HG02885 (cell line): ENCODE data around the gene RPL19.
"Not testable (repeated sequence)": the region's sequence is repeated elsewhere in the genome, so short reads cannot be mapped to it uniquely, and the experiment has no call there.

ENCODE experiments used
- ATAC-seq: cut with Tn5 transposase; IDR thresholded peaks from one replicate; pipeline ENCODE4 v1.9.1; 2021; ENCODE audit warnings: mild to moderate bottlenecking; ENCODE audit not compliant: unreplicated experiment, poor library complexity

Gene RPL19

DNA sequence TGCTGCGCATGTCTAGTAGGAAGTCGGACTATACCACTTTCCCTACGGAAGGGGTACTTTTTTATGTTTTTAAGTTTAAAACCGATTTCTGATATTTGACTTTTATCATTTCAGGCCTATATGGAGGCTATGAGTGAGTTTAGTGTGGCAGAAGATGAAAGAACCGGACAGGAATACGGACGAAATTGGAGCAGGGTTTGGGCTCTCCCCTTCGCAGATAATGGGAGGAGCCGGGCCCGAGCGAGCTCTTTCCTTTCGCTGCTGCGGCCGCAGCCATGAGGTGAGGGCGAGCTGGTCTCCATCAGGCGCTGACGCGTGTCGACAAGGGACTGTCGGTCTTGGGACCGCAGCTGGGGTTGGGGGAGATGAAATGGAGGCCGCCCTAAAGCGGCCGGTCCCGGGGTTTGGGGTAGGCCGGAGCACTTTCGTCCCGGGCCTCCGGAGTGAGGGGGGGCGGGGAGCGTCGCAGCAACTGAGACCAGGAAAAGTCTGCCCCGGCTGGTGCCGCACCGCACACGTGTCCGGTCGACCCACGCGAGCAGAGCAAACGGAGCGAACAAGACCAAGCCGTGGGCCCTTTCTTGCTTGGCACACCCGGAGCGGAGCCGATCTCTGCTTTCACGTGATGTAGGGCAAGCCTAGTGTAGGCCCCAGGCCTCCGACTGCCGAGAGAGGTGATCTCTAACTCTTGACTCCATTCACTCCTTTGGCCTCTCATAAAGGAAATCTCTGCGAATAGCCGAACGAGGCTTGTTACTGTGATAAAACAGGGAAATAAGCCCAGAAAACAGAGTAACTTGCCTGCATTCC, at the start of gene RPL19:
RPL19 (plus strand) TSS at position 214 of the 810 bp plus-strand sequence; CDS start at position 276, 62 bp downstream.
- ATAC-seq = peak; percentile 66

GRCh38 chr17:39150795-39151149, 49.3 kb upstream of the RPL19 start:
- no peak for ATAC-seq

DNA sequence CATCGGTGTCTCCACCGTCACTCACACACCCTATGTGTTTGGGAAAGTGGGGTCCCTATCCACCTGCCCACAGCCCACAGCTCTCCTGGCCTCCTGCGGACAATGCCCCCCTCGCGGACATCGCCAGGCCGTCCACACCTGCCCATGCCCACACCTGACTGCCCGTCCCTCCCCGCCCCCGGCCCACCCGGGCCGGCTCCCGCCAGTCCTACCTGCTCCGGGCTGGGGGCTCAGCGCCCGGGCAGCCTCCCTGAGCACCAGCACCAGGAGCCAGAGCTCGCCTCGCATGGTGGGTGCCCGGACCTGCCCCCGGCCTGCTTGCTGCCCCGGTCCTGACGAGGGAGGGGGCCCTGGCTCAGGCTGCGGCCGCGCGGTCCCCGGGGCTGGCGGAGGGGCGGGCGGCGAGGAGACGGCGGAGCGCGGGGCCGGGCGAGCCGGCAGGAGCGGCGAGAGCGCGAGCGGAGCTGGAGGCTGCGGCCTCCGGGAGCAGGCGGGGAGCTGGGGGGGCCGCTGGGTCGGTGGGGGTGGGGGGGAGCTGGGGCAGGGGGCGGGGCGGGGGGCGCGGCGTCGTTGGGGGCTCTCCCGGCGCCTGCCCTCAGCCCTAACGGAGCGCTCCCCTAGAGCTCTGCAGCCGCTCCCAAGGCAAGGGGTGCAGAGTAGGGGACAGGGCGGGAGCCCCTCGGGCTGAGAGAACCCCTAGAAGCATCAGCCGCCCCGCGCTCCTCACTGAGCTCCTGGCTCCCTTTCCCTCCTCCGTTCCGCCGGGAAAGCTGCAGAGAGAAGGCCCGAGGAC, 48.7 kb upstream of the RPL19 start, which contains the start of gene PLXDC1:
PLXDC1 (minus strand) TSS at position 488 of the 793 bp plus-strand sequence; CDS start at position 288, 200 bp downstream.
- no peak for ATAC-seq

GRCh38 chr17:39151943-39152818, 47.9 kb upstream of the RPL19 start:
- ATAC-seq = no peak

- ATAC-seq = peak; percentile 59
Observed at GRCh38 chr17:39153599-39154051, 46.5 kb upstream of the RPL19 start.

GRCh38 chr17:39155654-39156053, 44.4 kb upstream of the RPL19 start:
- ATAC-seq = no peak

DNA sequence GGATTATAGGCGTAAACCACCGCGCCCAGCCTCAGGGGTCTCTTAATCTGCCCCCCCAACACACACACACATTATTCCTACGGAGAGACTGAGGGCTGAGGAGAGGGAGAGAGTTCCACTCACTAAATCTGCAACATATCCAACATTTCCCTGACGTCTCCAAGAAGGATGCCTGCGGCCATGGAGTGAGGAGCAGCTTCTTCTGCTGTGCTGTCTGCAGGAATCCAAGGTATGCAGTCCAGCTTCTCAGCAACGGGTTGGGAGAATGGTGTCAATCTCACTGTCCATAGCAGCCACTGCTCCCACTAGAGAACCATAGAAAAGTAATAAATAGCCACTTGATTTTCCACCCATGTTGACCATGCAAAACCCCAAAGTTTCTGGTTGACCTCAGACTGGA, 43.6 kb upstream of the RPL19 start:
- ATAC-seq = no peak

DNA sequence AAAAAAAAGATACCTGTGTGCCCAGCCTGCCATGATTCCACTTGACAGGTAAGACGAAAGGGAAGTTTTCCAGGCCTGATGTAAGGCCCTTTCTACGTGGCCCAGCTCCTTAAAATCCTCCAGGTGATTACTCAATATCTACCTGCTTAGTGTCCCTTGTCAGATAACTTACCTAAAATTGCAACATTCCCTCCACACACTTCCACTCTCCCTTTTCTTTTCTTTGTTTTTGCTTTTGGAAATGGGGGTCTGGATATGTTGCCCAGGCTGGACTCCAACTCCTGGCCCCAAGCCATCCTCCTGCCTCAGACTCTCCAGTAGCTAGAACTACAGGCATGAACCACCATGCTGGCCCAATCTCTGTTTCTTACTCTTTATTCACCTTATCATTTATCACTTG, 41.5 kb upstream of the RPL19 start:
- no peak for ATAC-seq

GRCh38 chr17:39161962-39162361, 38.1 kb upstream of the RPL19 start:
- no peak for ATAC-seq

GRCh38 chr17:39164675-39165143, 35.4 kb upstream of the RPL19 start:
- ATAC-seq = peak; percentile 65

DNA sequence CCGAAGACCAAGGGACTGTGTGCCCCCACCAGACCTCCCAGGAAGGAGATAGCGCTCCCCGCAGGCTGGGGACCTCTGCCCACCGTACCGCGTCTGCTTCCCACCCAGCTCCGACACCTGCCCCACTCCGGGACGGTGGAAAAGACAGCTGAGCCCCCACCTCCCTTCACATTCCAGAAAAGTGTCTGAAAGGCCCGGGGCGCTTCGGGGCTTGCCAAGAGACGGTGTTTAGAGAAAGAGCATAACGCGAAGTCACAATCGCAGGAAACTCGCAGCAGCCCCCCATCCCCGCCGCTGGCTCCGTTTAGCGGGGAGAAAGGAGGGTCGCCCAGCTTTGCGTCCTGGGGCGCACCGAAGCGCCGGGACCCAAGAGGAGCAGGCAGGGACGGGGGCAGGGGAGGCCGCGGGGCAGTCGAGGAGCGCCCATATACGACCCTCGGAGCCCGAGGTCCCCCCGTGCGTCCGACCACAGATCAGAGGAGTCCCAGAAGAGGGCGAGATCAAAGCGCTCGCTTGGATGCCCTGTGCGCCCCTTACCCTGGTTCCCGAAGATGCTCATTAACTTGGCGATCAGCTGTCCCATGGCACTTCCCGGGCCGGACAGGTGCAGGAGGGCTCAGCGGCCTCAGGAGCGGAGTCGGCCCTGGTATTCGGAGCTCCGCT, 34.8 kb upstream of the RPL19 start:
- ATAC-seq = no peak

- ATAC-seq = no peak
Observed at GRCh38 chr17:39165841-39166349, 34.2 kb upstream of the RPL19 start, which contains the start of gene ARL5C. Gene ARL5C, minus strand, starts transcription at chr17:39166161. Its CDS starts 401 bp downstream, at chr17:39165760.

DNA sequence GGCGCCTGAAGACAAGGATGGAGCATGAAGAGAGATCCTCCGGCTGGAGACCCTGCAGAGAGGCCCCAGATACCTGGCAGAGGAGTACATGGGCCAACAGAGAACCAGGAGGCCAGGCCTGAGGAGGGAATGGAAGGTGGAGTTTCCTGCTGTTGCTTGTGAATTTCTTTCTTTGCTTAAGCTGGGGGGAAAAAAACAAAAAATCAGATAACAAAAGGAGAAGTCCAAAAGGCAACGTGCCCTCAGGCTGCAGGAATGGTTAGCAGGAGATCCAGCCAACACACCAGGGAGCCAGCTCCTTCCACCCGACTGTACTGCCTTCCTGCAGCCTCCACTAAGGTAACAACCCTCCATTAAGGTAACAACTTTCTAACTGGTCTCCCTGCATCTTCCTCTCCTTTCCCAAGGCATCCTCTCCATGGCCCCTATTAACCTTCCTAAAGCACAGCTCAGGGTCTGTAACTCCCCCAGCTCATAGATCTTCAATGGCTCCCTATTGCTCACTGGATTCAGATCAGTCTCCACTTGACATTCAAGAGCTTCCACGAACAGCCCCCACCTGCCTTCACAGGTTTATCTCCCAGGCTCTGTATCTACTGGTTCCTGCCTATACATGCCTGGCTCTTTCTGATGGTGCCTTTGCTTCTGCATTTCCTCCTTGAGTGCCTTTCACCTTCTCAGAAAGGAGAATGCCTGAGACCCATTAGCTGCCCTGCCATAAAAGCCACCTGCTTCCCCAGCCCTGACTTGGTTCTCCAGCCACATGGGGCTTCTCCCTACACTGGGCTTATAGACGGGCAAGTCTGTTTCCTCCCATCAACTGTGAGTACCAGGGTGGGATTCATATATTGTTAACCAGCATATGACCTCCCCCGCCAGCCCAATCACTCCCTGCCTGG, 33.4 kb upstream of the RPL19 start:
- no peak for ATAC-seq

DNA sequence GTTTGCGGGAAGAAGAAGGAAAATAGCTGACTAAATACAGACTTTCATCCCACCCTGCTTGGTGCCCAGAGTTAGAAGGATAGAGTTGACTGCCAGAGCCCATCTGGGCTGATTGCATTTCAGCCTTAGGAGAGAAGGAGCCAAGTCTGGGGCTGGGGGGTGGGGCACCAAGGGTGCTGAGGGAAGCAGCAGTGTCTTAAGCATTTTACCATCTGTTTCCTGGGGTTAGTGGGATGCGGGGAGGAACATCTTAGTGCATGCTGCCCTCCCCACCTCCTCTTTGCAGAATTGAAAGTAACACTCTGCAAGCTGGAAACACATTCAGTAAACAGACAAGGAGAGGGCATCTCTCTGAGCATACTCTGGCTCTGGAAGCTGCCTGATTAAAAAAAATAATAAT, 32.6 kb upstream of the RPL19 start:
- ATAC-seq = no peak

DNA sequence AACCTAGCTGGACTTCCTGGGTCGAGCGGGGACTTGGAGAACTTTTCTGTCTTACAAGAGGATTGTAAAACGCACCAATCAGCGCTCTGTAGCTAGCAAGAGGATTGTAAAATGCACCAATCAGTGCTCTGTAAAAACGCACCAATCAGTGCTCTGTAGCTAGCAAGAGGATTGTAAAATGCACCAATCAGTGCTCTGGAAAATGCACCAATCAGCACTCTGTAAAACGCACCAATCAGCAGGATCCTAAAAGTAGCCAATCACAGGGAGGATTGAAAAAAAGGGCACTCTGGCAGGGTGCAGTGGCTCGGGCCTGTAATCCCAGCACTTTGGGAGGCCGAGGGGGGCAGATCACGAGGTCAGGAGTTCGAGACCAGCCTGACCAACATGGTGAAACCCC, 31.6 kb upstream of the RPL19 start:
- not testable (repeated sequence) for ATAC-seq

DNA sequence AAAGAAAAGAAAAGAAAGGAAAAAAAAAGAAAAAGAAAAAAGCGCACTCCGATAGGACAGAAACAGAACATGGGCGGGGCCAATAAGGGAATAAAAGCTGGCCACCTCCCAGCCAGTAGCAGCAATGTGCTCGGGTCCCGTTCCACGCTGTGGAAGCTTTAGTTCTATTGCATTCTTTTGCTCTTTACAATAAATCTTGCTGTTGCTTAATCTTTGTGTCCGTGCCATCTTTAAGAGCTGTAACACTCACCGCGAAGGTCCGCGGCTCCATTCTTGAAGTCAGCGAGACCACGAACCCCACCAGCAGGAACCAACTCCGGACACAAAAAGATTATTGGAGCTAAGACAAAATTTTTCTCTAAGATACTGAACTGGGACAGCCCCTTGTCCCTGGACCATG, 31.0 kb upstream of the RPL19 start:
- no peak for ATAC-seq

DNA sequence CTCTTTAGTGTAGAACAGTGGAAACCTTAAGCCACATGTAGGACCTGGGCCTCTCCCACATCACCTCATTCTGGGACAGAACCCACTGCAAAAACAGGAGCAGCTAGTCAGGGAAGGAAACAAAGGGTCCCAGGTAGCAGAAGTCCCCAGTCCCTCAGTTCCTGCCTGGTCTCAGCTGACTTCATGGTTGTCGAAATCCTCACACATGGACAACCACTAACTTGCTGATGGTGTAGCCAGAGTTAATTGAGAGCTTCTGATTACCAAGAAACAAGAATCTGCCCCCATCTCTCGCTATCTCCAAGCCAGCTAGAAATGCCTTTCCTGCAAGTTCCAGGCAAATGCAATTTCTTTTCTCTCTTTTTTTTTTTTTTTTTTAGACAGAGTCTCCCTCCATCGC, 30.6 kb upstream of the RPL19 start:
- no peak for ATAC-seq

DNA sequence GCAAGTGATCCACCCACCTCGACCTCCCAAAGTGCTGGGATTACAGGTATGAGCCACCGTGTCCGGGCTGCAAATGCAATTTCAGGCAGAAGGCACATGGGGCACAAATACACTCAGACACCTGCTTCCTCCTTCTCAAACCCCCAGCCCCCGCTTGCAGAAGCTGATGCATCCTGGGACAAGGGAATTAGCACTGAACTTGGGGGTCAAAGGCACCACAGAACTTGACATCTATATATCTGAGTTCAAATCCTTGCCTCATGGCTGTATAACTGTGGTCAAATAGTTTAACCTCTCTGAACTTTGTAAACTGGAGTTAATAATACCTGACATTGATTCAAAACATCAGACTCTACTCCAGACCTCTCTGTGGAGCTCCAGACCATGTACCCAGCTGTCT, 30.0 kb upstream of the RPL19 start:
- ATAC-seq = no peak
